ENCODE results near the gene IL11RA.
A peak's percentile ranks its signal among the peaks of the same experiment; 100 is the strongest.

The IL11RA gene

GRCh38 chr9:34651876-34652601 is at the start of gene IL11RA:
Gene IL11RA (plus strand): TSS chr9:34652185. CDS start chr9:34655218, 3,033 bp downstream.
- DNase-seq = no peak

GRCh38 chr9:34603610-34604231 is 48.3 kb upstream of the IL11RA start:
- DNase-seq = peak; percentile 30

GRCh38 chr9:34606190-34606589 is 45.8 kb upstream of the IL11RA start:
- no peak for DNase-seq

- no peak for DNase-seq
These were observed 45.1 kb upstream of the IL11RA start for GRCh38 chr9:34606905-34607304.

- no peak for DNase-seq
These were observed 44.7 kb upstream of the IL11RA start for GRCh38 chr9:34607331-34607730.

- no peak for DNase-seq
These were observed 41.4 kb upstream of the IL11RA start for GRCh38 chr9:34610434-34611206.

- DNase-seq = no peak
These were observed 40.7 kb upstream of the IL11RA start for GRCh38 chr9:34611251-34611810.

- DNase-seq = peak; percentile 48
These were observed 39.9 kb upstream of the IL11RA start, which contains the start of gene RPP25L for GRCh38 chr9:34611811-34612787. Gene RPP25L (minus strand): TSS chr9:34612097. CDS start chr9:34611296, 801 bp downstream.

- peak; percentile 56 for DNase-seq
These were observed 39.1 kb upstream of the IL11RA start for GRCh38 chr9:34612788-34613390.

- no peak for DNase-seq
These were observed 36.9 kb upstream of the IL11RA start for GRCh38 chr9:34615132-34615531.

GRCh38 chr9:34620061-34620994 is 31.7 kb upstream of the IL11RA start, which contains the start of gene DCTN3:
Gene DCTN3 (minus strand): TSS chr9:34620495. CDS start chr9:34620464, 31 bp downstream.
- DNase-seq = peak; percentile 92

GRCh38 chr9:34623374-34624235 is 28.4 kb upstream of the IL11RA start:
- no peak for DNase-seq

- no peak for DNase-seq
These were observed 27.4 kb upstream of the IL11RA start for GRCh38 chr9:34624475-34625185.

- DNase-seq = no peak
These were observed 26.8 kb upstream of the IL11RA start for GRCh38 chr9:34625186-34625486.

GRCh38 chr9:34627716-34628655 is 24.0 kb upstream of the IL11RA start:
- no peak for DNase-seq

- no peak for DNase-seq
These were observed 23.1 kb upstream of the IL11RA start, which contains the start of gene ARID3C for GRCh38 chr9:34628656-34629490. Gene ARID3C (minus strand): TSS chr9:34629066. CDS start chr9:34628014, 1,052 bp downstream.

- DNase-seq = no peak
These were observed 22.5 kb upstream of the IL11RA start for GRCh38 chr9:34629491-34629808.
